GM23248 (cell line): ENCODE results near the gene CCDC197.

ENCODE experiments used
- EZH2 ChIP-seq: fragments of 200-600 bp; sonication (generic); IDR thresholded peaks from 2 replicates; pipeline ENCODE4 v1.6.1; 2018; ENCODE audit warnings: antibody characterized with exemption, mild to moderate bottlenecking; ENCODE audit not compliant: insufficient read depth, poor library complexity, severe bottlenecking
- EZH2phosphoT487 ChIP-seq: fragments of 200-600 bp; sonication (generic); IDR thresholded peaks from 2 replicates; pipeline ENCODE4 v1.6.1; 2018; ENCODE audit warnings: antibody characterized with exemption, moderate library complexity, mild to moderate bottlenecking, low read depth; ENCODE audit not compliant: insufficient read depth

DNA sequence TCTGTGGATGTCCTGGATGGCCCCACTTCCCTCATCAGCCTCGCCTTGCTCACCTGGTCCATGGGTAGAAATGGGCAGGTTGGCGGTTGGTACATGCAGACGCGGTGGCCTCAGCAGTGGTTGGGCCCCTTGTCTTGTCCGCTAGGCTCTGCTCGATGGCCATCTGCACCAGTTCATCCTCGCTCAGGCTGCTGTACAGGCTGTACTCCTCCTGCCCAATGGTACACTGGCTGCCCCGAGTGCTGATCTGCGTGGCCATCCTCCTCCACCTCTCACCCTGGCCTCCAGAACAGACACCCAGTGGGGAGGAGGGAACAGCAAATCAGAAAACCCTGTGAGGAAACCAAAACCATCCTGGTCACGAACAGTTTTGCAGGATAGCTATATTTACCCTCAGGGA is 32.8 kb upstream of the CCDC197 start:
- no peak for TF ChIP-seq EZH2phosphoT487
- TF ChIP-seq EZH2 = no peak
